ENCODE measurements around the gene KLHL29.

DNA sequence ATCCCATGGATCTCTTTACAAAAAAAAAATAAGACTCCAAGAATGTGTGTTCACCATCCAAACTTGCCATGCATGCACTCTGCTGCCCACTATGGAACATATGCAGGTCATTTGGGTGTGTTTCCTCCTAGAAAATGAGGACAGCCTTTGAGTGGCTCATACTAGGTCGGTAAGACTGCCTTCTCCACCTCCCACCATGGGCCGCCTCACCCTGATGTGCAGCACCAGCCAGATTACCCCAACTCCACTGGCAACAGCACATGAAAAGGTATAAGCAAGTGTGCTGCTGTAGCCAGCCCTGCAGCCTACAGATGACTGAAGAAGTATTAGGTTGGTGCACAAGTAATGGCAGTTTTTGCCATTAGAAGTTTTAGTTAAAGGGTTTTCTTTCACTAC lies 327.8 kb downstream of the KLHL29 start:
- TF ChIP-seq POLR2A (IDR thresholded peaks at IDR 0.05), result no peak
- TF ChIP-seq, protein P1, sequence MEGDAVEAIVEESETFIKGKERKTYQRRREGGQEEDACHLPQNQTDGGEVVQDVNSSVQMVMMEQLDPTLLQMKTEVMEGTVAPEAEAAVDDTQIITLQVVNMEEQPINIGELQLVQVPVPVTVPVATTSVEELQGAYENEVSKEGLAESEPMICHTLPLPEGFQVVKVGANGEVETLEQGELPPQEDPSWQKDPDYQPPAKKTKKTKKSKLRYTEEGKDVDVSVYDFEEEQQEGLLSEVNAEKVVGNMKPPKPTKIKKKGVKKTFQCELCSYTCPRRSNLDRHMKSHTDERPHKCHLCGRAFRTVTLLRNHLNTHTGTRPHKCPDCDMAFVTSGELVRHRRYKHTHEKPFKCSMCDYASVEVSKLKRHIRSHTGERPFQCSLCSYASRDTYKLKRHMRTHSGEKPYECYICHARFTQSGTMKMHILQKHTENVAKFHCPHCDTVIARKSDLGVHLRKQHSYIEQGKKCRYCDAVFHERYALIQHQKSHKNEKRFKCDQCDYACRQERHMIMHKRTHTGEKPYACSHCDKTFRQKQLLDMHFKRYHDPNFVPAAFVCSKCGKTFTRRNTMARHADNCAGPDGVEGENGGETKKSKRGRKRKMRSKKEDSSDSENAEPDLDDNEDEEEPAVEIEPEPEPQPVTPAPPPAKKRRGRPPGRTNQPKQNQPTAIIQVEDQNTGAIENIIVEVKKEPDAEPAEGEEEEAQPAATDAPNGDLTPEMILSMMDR (IDR thresholded peaks at IDR 0.05), result no peak

Data from ovary (tissue), 3 donors.